C4-2B (cell line): ENCODE results near the gene BTBD16.

Experiments used
- H3K27ac ChIP-seq: fragments of 450-650 bp; 2 replicates; pipeline ENCODE4 v1.5.1; 2017
- CTCF ChIP-seq: fragments of 450-650 bp; conservative IDR thresholded peaks from 2 replicates; pipeline ENCODE4 v1.5.1; 2017; ENCODE audit warnings: mild to moderate bottlenecking
- ZFX ChIP-seq: fragments of 450-650 bp; IDR thresholded peaks from 2 replicates; pipeline ENCODE4 v1.6.1; 2017

Gene BTBD16

GRCh38 chr10:122379537-122379936 is 108.4 kb downstream of the BTBD16 start:
- no peak overlapping the region for H3K27ac ChIP-seq
- TF ChIP-seq ZFX: no peak
- no peak for TF ChIP-seq CTCF

GRCh38 chr10:122380703-122381102 is 109.6 kb downstream of the BTBD16 start:
- TF ChIP-seq ZFX: no peak
- TF ChIP-seq CTCF: no peak
- no peak overlapping the region for H3K27ac ChIP-seq

GRCh38 chr10:122381680-122382079 is 110.6 kb downstream of the BTBD16 start:
- TF ChIP-seq CTCF (no peak), ZFX (no peak)
- H3K27ac ChIP-seq: no peak overlapping the region

GRCh38 chr10:122386514-122386913 is 115.4 kb downstream of the BTBD16 start:
- no peak for TF ChIP-seq CTCF
- TF ChIP-seq ZFX: no peak
- H3K27ac ChIP-seq: no peak overlapping the region

GRCh38 chr10:122387572-122387971 is 116.5 kb downstream of the BTBD16 start:
- TF ChIP-seq CTCF (no peak), ZFX (no peak)
- no peak overlapping the region for H3K27ac ChIP-seq
